ENCODE results near the gene CLPTM1L. TPM values are rescaled to one million over a fixed set of nuclear protein-coding genes. Genes with fewer than 3 reads are reported as not detected.
"Not testable (repeated sequence)": the region's sequence is repeated elsewhere in the genome, so short reads cannot be mapped to it uniquely, and the experiment has no call there.

The CLPTM1L gene
- total RNA-seq, 3 donors from 2014 or later = 94.0 to 121 (median 107) TPM

GRCh38 chr5:1293416-1294205 is 51.3 kb downstream of the CLPTM1L start:
- TF ChIP-seq POLR2AphosphoS5 (IDR thresholded peaks at IDR 0.05) (no peak), CTCF (IDR thresholded peaks at IDR 0.05) (no peak), POLR2A (IDR thresholded peaks at IDR 0.05) (no peak)
- Histone ChIP-seq H3K9me3 (peaks cover 0 to under 1% of the 10 kb centered on the region in 2 donors), H3K4me1 (peaks cover 0 to 5% of the 10 kb centered on the region in 2 donors), H3K36me3 (no peaks in the 10 kb centered on the region), H3K27ac (no peak overlapping the region), H3K27me3 (peaks cover 11 to 42% of the 10 kb centered on the region in 2 donors), H3K4me3 (no peak overlapping the region)
- DNase-seq (ENCODE audit: low spot score in 2 of 2) = peak in 1 of 2 donors; percentile 38
- intact Hi-C loops (cut with DNase I; ENCODE audit: low total_unique reads) = no loop called here

- no peak overlapping the region for H3K4me3 ChIP-seq
- H3K27me3 ChIP-seq = peaks cover 11 to 42% of the 10 kb centered on the region in 2 donors
- DNase-seq (ENCODE audit: low spot score in 2 of 2) = peak in 1 of 2 donors; percentile 36
- intact Hi-C loops (cut with DNase I; ENCODE audit: low total_unique reads) = no loop called here
- peaks cover 3 to 4% of the 10 kb centered on the region in 2 donors for H3K9me3 ChIP-seq
- no peak overlapping the region for H3K27ac ChIP-seq
- peaks cover 0 to 5% of the 10 kb centered on the region in 2 donors for H3K4me1 ChIP-seq
- no peak for TF ChIP-seq POLR2AphosphoS5 (IDR thresholded peaks at IDR 0.05)
- no peak for TF ChIP-seq CTCF (IDR thresholded peaks at IDR 0.05)
- TF ChIP-seq POLR2A (IDR thresholded peaks at IDR 0.05) = no peak
- H3K36me3 ChIP-seq = no peaks in the 10 kb centered on the region
These were observed 52.0 kb downstream of the CLPTM1L start for GRCh38 chr5:1292846-1293415.

GRCh38 chr5:1292139-1292538 is 52.8 kb downstream of the CLPTM1L start:
- H3K4me1 ChIP-seq = peaks cover 0 to 5% of the 10 kb centered on the region in 2 donors
- H3K27me3 ChIP-seq = peaks cover 11 to 42% of the 10 kb centered on the region in 2 donors
- intact Hi-C loops (cut with DNase I; ENCODE audit: low total_unique reads) = no loop called here
- no peaks in the 10 kb centered on the region for H3K36me3 ChIP-seq
- no peak overlapping the region for H3K4me3 ChIP-seq
- no peak overlapping the region for H3K27ac ChIP-seq
- peak in 1 of 2 donors; percentile 5 for DNase-seq (ENCODE audit: low spot score in 2 of 2)
- peaks cover 3 to 4% of the 10 kb centered on the region in 2 donors for H3K9me3 ChIP-seq
- TF ChIP-seq CTCF (IDR thresholded peaks at IDR 0.05) (no peak), POLR2AphosphoS5 (IDR thresholded peaks at IDR 0.05) (no peak), POLR2A (IDR thresholded peaks at IDR 0.05) (no peak)

GRCh38 chr5:1291611-1292080 is 53.3 kb downstream of the CLPTM1L start:
- Histone ChIP-seq H3K27ac (no peak overlapping the region), H3K4me3 (no peak overlapping the region), H3K4me1 (peaks cover 0 to 5% of the 10 kb centered on the region in 2 donors), H3K36me3 (no peaks in the 10 kb centered on the region), H3K9me3 (peaks cover 3 to 4% of the 10 kb centered on the region in 2 donors), H3K27me3 (peaks cover 11 to 42% of the 10 kb centered on the region in 2 donors)
- TF ChIP-seq POLR2A (IDR thresholded peaks at IDR 0.05) (no peak), POLR2AphosphoS5 (IDR thresholded peaks at IDR 0.05) (no peak), CTCF (IDR thresholded peaks at IDR 0.05) (no peak)
- intact Hi-C loops (cut with DNase I; ENCODE audit: low total_unique reads) = no loop called here
- peak in 1 of 2 donors; percentile 17 for DNase-seq (ENCODE audit: low spot score in 2 of 2)

GRCh38 chr5:1290956-1291355 is 53.9 kb downstream of the CLPTM1L start:
- H3K4me1 ChIP-seq; H3K4me3 ChIP-seq; intact Hi-C loops (cut with DNase I; ENCODE audit: low total_unique reads); H3K27ac ChIP-seq; H3K9me3 ChIP-seq; H3K36me3 ChIP-seq: not testable (repeated sequence)
- H3K27me3 ChIP-seq = peaks cover 11 to 42% of the 10 kb centered on the region in 2 donors
- DNase-seq (ENCODE audit: low spot score in 2 of 2) = peak in 1 of 2 donors; percentile 25

- H3K4me3 ChIP-seq; H3K27ac ChIP-seq; H3K9me3 ChIP-seq; H3K4me1 ChIP-seq; H3K36me3 ChIP-seq; DNase-seq (ENCODE audit: low spot score in 2 of 2); intact Hi-C loops (cut with DNase I; ENCODE audit: low total_unique reads): not testable (repeated sequence)
- peaks cover 5 to 29% of the 10 kb centered on the region in 2 donors for H3K27me3 ChIP-seq
These were observed 55.3 kb downstream of the CLPTM1L start for GRCh38 chr5:1289559-1289958.

Data from breast epithelium (tissue), 4 donors.